ENCODE results near the gene RAB15.

The RAB15 gene

DNA sequence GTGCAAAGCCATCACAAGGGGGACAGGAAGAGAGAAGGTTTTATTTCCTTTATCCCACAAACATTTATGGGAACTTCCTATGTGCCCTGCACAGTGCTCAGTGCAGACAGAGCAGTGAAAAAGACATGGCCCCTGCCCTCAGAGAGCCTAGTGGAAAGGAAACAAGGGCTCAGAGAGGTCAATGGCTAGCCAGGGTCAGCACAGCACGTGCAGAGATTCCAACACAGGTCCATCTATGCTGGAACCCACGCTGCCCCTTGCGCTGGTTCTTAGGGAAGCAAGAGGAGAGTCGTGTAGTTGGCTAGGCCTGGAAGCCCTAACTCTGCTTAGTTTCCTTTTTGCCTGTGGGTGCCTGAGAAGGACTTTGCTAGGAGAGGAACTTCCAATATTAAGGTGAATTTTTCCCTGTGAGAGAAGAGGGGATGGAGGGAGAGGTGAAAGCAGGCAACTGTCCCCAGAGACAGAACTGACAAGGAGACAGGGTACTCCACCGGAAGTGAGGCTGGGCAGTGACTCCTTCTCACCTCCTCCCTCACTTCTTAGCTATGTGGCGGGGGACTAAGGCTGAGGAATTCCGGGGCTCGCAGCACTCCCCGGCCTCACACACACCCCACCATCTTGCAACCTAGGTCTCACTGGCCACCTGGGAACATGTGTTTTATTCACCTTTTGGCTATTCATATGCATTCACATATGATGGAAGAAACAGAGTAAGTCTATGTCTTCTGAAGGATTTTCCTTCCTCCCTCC, 17.5 kb downstream of the RAB15 start:
- no peak for DNase-seq (ENCODE audit: low spot score)

DNA sequence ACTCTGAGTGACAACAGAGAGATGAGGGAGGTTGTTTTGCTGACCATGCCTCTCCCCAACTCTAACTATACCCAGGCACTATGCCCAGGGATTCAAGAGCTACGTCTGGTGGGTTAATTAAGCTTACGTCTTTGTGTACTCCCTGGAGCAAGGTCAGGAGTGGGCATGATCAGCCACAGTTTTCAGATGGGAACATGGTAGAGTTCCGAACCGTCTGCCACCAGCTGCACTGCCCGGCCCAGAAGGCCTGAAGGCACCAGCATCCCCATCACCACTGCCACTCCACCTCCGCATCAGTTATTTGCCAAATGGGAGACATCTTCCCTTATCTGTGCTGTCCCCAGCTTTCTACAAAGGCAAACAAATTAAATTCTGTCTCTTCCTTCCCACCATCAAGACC, 18.5 kb downstream of the RAB15 start:
- no peak for DNase-seq (ENCODE audit: low spot score)

DNA sequence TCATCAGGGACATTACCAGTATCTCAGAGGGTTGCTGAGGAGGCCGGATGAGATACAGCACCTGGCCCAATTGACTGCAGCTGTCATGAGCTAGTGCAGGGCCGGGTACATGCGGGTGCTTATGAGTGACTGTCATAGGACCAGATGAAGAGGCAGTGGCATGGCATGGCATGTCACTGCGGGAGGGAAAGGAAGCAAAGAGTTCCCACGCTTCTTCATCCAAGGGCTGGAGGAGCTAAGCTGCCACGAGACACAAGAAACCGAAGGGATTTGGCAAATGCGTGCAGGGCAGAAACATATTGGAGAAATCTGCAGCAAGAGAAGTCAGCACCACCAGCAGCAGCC, 18.9 kb downstream of the RAB15 start:
- no peak for DNase-seq (ENCODE audit: low spot score)

DNA sequence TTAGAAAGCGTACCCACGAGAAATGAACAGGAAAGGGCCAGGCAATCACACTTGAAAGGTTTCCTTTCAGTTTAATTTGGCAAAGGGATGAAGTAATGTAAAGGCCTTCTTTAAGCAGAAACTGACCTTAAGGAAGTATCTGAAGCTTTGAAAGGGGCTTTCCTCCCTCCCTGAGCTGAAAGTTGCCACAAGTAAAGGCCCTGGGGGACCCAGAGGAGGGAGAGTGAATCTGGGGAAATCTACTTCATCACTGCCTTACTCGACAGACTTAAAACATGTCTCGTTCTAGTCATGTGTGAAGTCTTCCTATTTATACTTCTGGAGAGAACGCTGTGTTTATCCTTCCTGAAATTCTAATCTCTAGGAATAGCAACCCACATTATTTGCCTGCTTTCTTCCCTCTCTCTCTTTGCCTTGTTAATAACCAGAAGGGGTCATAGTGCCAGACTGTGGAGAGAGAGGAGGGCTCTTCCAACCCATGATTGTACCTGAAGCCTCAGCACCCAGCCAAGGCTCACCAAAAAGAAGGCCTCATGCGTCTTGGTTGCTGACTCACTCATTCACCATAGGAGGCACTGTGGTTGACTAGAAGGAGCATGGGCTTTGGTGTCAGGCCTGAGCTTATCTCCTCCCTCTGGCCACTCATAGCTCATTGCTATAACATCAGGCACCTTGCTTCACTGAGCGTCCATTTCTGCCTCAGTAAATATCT, 19.4 kb downstream of the RAB15 start:
- DNase-seq (ENCODE audit: low spot score), result no peak

DNA sequence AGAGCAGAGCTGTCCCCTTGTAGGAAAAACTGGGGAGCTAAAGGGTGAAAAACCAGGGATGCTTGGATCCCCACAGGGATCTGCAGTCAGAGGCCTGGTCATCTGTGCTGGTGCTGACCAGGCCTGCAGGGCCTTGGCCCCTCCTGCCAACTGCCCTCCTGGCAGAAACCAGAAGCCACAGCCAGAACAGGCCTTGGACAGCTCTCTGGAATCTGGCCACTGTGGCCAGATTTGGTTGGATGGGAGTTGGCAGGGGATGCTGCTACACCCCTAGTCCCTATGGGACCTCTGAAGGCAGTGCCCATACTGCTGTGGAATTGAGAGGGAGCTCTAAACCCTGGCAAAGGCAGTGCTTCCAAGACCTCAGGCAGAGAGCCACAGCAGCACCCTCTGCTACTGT, 20.4 kb downstream of the RAB15 start:
- DNase-seq (ENCODE audit: low spot score), result no peak

DNA sequence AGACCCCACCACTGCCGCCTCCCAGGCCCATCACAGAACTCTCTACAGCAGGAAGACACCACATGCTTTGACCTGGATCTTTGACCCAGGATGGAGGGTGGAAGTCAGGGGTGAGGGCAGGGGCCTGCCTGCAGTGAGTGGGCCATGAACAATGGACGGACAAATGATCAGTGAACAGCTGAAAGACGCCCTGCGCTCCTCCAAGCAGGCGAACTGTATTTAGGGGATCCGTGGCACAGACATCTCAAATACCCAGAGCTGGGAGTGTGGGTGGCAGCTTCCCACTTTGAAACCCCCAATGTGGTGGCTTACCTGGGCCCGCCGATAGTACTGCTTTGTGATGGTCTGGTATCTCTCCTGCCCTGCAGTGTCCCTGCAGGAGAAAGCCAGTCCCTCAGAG, 20.8 kb downstream of the RAB15 start:
- DNase-seq (ENCODE audit: low spot score), result no peak

DNA sequence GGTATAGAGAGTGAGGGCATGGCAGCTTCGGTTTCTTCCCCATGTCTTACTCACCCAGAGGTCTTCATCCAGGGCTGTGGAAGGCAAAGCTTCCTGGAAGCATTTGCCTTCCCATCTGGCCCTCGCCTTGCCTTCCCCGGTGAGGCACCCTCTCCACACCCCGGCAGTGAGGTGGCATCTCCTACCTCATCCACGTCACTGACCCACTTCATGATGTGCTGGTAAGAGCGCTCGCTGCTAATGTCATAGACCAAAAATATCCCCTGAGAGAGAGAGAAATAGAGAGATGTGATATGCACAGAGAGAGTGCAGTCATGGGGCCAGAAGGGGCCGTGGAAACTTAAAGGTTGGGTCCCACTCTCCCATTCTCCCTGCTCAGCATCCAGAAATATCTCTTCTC, 21.2 kb downstream of the RAB15 start:
- no peak for DNase-seq (ENCODE audit: low spot score)

DNA sequence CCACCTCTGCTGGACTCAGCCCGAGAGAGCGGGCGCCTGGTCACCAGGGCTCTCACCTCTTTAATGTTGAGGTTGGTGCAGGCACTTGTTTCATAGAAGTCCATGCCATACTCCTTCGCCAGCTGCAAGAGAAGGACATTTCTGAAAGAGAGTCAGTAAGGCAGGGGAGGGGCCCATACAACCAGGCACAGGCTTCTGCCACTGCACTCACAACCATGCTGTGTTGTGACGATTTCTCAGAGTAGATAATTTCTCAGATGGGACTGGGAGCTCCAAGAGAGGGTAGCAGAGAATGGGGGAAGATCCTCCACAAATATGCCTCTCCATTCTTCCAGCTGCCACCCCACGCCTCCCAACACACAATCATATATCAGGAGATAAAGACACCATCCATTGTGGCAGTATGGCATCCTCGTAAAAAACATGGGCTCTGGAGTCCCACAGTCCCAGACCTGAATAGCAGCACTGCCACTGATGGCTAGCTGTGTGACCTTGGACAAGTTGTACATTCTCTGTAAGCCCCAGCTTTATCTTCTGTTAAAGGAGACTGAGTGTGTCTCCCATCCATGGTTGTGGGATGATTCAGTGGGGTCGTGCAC, 23.4 kb downstream of the RAB15 start:
- no peak for DNase-seq (ENCODE audit: low spot score)

DNA sequence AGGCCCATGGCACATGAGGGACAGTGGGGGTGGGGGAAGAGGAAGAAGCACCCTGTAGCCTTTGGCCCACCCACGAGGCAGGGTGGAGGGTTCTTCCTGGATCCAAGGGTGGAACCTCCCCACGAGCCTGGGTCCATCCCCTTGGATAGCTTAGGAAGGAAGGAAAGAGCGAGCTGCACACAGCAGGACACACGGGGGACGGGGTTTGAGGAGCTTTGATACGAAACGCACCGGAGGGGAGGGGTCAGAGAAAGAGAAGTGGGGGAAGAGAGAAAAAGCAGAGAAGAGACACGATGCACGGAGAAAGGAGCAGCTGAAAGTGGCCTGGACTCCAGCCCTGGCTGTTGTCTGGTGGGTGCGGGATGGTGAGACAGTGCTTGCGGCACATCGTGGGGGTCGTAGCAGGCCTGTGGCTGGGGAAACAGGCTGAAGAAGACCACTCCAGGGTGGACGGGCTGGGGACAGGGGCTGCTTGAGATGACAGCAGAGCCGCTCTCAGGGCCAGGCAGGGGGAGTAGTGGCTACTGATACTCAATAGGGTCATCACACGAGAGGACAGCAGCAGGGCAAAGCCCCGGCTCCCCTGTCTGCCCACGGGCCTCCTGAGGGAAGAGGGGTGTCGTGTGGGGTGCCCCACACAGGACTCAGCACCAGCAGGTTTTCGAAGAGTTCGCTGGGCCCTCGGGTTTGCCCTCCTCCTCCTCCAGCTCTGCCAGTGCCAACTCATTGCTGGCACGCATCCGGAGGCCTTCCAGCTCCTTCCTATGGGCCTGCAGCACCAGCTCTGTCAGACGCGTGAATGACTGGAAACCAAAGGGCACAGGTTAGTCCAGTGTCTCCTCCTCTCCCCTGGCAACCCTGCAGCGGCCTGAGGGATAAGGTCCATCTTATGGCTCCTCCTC, 24.2 kb downstream of the RAB15 start:
- DNase-seq (ENCODE audit: low spot score), result no peak

DNA sequence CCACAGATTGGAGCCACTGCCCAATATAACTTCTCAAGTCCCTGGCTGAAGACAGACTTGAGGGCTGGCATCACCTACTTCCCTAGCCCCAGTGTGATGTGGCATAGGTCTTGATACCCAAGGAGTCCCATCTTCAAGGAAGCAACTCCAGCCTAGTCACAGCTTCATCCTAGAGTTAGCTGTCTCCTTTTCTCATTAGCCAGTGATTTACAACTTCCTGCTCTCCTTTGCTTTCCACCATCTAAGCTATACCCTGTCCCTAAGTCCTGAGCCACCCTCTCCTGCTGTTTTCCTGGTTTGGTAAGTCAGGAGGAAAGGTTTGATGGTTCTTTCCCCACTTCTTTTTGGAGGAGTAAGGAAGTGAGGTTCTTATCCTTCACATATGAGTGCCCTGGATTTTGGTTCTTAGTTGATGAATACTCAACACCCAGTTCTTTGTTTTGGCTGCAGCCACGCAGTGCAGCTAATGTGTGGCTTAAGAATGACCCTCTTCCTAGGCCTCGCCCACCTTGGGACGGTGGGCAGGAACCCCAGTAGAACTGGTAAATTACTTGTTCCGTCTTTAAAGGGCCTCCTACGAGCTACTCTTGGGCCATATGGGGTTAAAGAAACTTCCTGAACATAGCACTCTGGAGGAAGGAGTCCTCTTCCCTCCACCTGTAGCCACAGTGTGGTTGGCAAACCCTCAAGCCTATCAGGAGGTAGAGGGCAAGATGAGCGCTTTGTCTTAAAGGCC, 25.7 kb downstream of the RAB15 start:
- DNase-seq (ENCODE audit: low spot score), result no peak

DNA sequence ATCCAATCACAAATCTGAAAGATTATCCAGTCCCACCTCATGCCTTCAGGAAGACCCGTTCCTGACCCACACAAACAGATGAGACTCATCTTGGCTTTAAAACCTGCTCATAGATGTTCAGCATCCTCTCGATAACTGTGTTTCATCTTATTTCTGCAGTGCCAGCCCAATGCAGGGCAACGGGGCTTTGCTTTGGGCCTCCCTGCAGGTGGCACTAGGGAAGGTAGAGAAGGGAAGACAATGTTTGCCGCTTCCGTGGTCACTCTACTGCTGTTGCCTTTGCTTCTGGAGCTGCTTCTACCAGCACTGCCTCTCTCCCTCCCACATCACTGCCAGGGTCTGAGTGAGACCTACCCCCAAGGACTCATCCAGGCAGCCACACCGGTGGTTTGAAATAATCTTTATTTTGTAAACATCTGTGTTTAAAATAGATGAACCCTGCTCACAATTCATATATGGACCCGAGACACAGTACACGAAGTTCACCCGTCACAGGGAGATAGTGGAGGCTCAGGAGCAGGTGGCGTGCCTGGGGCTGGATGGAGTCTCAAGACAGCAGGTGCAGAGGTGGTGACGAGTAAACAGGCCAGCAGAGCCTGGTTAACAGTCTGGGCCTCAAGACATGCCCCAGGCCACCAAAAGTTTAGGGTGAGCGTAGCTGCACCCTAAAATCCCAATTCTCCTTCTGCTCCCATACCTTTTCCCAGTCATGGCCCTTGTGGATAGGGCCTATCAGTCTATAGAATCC, 26.5 kb downstream of the RAB15 start:
- DNase-seq (ENCODE audit: low spot score), result no peak

DNA sequence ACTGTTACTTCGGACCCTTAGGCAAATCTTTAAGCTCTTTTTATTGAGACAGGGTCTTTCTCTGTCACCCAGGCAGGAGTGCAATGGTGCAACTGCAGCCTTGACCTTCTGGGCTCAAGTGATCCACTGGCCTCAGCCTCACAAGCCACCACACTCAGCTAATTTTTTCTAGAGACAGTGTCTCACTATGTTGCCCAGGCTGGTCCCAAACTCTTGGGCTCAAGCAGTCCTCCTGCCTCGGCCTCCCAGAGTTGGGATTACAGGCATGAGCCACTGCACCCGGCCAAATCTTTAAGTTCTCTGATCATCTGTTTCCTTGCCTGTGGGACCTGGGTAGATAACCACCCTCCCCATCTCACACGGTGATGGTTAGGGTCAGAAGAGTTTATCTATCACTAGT, 27.3 kb downstream of the RAB15 start:
- no peak for DNase-seq (ENCODE audit: low spot score)

DNA sequence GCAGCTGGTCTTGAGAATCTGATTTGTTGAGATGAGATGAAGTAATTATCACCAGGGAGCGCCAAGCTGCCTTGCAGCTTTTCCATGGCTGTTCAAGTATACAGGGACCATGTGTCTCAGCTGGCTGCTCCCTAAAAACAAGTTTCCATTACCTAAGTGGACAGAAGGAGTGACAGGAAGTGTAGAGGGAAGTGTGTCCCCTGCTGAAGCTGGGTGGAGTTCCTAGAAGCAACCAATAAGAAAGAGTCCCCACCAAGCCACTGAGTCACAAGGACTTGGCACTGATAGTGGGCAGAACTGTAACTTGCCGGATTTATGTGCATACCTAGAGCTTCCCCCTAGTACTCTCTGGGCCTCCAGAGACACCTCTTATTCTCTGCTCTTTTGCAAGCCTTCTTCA, 28.1 kb downstream of the RAB15 start:
- DNase-seq (ENCODE audit: low spot score), result no peak

DNA sequence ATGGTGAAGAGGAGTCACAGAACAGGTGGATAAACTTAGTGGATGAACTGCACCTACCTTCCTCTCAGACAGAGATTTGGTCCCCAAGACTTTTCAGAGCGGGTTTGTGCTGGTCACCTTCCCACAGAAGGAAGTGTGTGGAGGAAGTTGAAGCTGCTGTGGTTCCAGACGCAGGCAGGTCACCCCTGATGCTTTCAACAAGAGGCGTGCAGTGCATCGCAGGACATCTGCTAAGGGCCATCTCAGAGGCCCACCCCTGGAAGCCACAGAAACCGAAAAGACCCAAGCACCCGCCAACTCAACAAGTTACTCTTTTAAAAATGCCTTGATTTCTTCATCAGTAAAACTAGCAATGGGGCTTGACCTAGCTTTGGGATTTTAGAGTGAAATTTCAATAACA, 28.6 kb downstream of the RAB15 start:
- DNase-seq (ENCODE audit: low spot score), result no peak

DNA sequence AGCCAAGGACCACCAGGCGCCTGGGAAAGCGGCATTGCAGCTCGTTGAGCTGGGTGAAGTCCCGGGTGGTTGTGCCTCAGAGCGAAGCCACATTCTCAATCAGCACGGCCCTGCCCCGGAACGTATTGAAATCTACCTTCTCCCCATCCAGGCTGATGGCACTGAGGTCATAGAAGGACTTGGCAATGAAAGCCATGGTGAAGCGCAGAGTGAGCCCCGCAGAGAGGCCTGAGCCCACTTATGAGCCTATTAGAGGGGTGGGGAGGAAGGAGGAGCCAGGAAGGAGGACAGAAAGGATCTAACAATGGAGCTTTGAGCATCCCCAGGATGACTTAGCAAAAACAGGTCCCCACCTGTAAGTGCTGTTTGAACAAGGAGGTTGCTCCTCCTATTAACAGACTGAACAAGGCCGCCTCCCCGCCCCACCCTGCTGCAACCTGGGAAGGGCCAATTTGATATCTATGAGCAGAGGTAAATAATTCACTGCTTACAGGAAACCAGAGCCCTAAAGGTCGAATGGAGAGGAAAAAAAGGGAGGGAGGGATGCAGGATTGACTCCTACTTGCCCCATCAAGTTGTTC, 29.5 kb downstream of the RAB15 start, which contains the start of gene GPX2:
Gene GPX2 (minus strand): TSS at position 215 of the 581 bp plus-strand sequence. CDS start 19 bp downstream, at position 196.
- no peak for DNase-seq (ENCODE audit: low spot score)

DNA sequence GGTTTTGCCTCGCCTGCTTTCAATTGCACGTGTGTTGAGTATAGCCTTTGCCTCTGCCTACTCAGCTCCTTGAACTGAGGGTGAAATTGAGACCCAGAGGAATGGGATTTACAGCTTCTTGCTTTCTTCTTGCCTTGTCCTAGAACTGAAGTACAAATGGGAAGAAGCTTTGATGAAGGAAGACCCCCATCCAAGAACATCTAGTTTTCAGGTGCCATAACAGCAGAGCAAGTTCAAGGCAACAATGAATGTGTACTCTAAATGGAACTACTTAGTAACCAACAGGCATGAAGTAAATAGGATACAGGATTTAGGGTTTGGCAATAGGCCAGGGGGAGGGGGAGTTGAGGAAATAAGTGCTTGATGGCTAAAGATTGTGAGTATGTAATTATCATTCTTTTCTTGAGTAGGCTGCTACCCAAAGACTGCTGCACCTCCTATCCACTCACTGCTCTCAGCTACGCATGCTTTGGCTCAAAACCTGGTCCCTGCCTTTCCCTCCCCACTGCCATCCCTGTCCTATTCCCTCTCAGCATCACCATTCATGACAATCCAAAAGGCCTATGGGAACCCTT, 31.7 kb downstream of the RAB15 start:
- no peak for DNase-seq (ENCODE audit: low spot score)

DNA sequence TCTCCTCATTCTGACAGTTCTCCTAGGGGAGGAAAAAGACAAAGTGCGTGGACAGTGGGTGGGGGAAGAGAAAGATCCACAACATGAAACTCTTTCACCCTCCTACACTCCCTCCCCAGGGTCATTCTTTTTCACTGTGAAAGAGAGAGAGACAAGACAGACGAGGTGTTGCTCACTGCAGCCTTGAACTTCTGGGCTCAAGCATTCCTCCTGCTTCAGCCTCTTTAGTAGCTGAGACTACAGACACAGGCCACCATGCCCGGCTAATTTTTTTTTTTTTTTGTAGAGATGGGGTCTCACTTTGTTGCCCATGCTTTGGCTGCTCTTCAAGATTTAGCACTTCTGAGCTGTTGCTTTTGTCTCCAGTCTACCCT, 32.3 kb downstream of the RAB15 start:
- DNase-seq (ENCODE audit: low spot score), result no peak

DNA sequence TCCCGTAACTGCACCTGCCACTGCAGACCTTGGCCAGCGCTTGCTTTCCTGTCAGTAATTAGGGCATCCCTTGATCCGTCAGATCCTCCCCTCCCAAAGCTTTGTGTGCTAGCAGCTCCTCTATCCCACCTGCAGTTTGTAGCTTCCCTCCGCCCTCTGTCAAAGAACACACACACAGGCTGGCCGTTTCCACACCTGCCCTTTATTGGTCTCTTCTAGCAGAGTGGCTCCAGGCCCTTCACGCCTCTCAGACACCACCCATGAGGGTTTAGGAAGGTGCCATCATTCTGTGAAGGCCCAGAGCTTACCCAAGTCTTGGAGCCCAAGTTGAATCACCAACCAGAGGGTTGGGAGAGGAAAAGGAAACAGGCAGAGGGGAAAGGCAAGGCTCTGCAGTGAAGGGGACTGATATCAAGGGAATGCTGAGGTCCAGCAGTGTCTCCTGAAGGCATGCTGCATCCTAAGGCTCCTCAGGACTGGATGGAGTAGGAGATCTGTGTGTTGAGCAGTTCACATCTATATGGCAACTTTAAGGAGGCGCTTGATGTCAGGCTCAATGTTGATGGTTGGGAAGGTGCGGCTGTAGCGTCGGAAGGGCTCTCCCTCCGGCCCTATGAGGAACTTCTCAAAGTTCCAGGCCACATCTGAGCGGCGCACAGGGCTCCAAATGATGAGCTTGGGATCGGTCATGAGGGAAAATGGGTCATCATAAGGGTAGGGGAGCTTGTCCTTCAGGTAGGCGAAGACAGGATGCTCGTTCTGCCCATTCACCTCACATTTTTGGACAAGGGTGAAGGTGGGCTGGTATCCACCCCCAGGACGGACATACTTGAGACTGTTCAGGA, 32.9 kb downstream of the RAB15 start:
- no peak for DNase-seq (ENCODE audit: low spot score)

DNA sequence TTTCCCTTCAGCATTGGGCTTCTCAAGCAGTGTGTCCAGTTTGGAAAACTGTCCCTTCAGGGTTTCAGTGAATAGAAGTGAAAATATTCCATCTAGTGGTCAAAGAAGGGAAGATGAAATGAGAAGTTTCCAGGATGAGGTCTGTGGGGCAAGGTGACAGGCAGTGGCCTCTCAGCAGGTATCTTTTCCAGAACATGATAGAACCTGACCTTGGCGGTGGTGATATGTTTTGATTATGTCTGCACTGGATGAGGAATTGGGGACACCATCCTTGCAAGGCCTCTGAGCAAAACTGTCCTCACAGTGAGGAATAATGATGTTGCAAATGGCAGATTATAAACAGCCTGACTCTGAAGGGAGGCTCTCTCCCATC, 34.3 kb downstream of the RAB15 start:
- no peak for DNase-seq (ENCODE audit: low spot score)

All from kidney capillary endothelial cell (primary cell).